ENCODE data around the gene KCNK16.
"Not testable (repeated sequence)": the region's sequence is repeated elsewhere in the genome, so short reads cannot be mapped to it uniquely, and the experiment has no call there.

GRCh38 chr6:39286596-39286995 lies 35.9 kb downstream of the KCNK16 start:
- TF ChIP-seq CTCF (IDR thresholded peaks at IDR 0.05; ENCODE audit: low read depth, low read length, poor library complexity, severe bottlenecking); EZH2phosphoT487 (IDR thresholded peaks at IDR 0.05; ENCODE audit: borderline replicate concordance, low read length): not testable (repeated sequence)

Measured in DOHH2 (cell line).